Measurements from ENCODE around the gene UFD1. TPM values are rescaled to one million over a fixed set of nuclear protein-coding genes. Genes with fewer than 3 reads are reported as not detected.
A peak's percentile ranks its signal among the peaks of the same experiment; 100 is the strongest.

The UFD1 gene
- total and polyA plus RNA-seq, 12 donors: 31.5 to 79.4 (median 43.5) TPM

GRCh38 chr22:19522190-19522880 is 43.3 kb upstream of the UFD1 start:
- H3K27ac ChIP-seq: peak overlapping the region; percentile 71 to 97 (median 89)
- H3K27me3 ChIP-seq: peaks cover 13 to 43% (median 30%) of the 10 kb centered on the region in 7 donors
- peak; percentile 47 to 71 for DNase-seq
- WGBS, 2 donors: 49 to 52% methylated on average over 14 to 16 of the region's 16 CpGs
- intact Hi-C loops (cut with DNase I): loop anchor here in 6 of 10 donors (5.0 to 10.0 kb wide), 4 partner anchors 52 to 102 kb away; no protein-coding TSS in a partner anchor
- peak in 1 of 9 donors; percentile 12 for TF ChIP-seq CTCF (IDR thresholded peaks at IDR 0.05)
- peaks cover 0 to 6% (median 0%) of the 10 kb centered on the region in 9 donors for H3K36me3 ChIP-seq
- peak in 6 of 8 donors; percentile 6 to 66 (median 36) for ATAC-seq
- peaks cover 13 to 70% (median 28%) of the 10 kb centered on the region in 9 donors for H3K4me1 ChIP-seq
- no peaks in the 10 kb centered on the region for H3K9me3 ChIP-seq
- peak overlapping the region; percentile 51 to 75 (median 60) for H3K4me3 ChIP-seq

- intact Hi-C loops (cut with DNase I): loop anchor here in 7 of 10 donors (1.0 to 10.0 kb wide), 5 partner anchors 54 to 104 kb away; no protein-coding TSS in a partner anchor
- Histone ChIP-seq H3K9me3 (no peaks in the 10 kb centered on the region), H3K36me3 (peaks cover 0 to 6% (median 0%) of the 10 kb centered on the region in 9 donors), H3K27me3 (peaks cover 13 to 37% (median 28%) of the 10 kb centered on the region in 7 donors), H3K27ac (peak overlapping the region in 4 of 10 donors; percentile 89 to 97 (median 93)), H3K4me1 (peaks cover 2 to 54% (median 20%) of the 10 kb centered on the region in 9 donors), H3K4me3 (peak overlapping the region in 9 of 10 donors; percentile 53 to 75 (median 60))
- ATAC-seq (no peak), DNase-seq (no peak)
- TF ChIP-seq CTCF (IDR thresholded peaks at IDR 0.05): no peak
- 78% methylated on average over 10 of the region's 10 CpGs for WGBS, 2 donors
These were observed 41.7 kb upstream of the UFD1 start for GRCh38 chr22:19520566-19521305.

- intact Hi-C loops (cut with DNase I): loop anchor here in 6 of 10 donors (5.0 to 10.0 kb wide), 4 partner anchors 55 to 105 kb away; no protein-coding TSS in a partner anchor
- H3K27ac ChIP-seq: peak overlapping the region in 3 of 10 donors; percentile 89 to 96 (median 90)
- DNase-seq (no peak), ATAC-seq (peak in 2 of 8 donors; percentile 2 to 19)
- H3K36me3 ChIP-seq: peaks cover 0 to 6% (median 0%) of the 10 kb centered on the region in 9 donors
- H3K4me1 ChIP-seq: peaks cover 0 to 48% (median 20%) of the 10 kb centered on the region in 9 donors
- peaks cover 13 to 29% (median 23%) of the 10 kb centered on the region in 7 donors for H3K27me3 ChIP-seq
- no peak for TF ChIP-seq CTCF (IDR thresholded peaks at IDR 0.05)
- H3K4me3 ChIP-seq: peak overlapping the region in 3 of 10 donors; percentile 61 to 75 (median 70)
- WGBS, 2 donors: 80 to 92% methylated on average over 6 of the region's 6 CpGs
- no peaks in the 10 kb centered on the region for H3K9me3 ChIP-seq
These were observed 41.0 kb upstream of the UFD1 start for GRCh38 chr22:19520007-19520406.

Measured in heart right ventricle (tissue), 16 donors.